ENCODE results near the gene PNMA1.
"Not testable (repeated sequence)": the region's sequence is repeated elsewhere in the genome, so short reads cannot be mapped to it uniquely, and the experiment has no call there.

PNMA1 gene

GRCh38 chr14:73713206-73713802 is 880 bp downstream of the PNMA1 start:
- DNase-seq = peak in 1 of 2 experiments; percentile 19

- DNase-seq = peak; percentile 61 to 70
Measured at GRCh38 chr14:73712540-73713180, 1.5 kb downstream of the PNMA1 start.

- no peak for DNase-seq
Measured at GRCh38 chr14:73712071-73712506, 2.1 kb downstream of the PNMA1 start.

GRCh38 chr14:73710737-73711136 is 3.4 kb downstream of the PNMA1 start:
- DNase-seq = no peak

GRCh38 chr14:73709904-73710469 is 4.2 kb downstream of the PNMA1 start:
- no peak for DNase-seq

GRCh38 chr14:73708076-73708475 is 6.1 kb downstream of the PNMA1 start:
- DNase-seq = not testable (repeated sequence)

- no peak for DNase-seq
Measured at GRCh38 chr14:73700325-73700724, 13.9 kb downstream of the PNMA1 start.

GRCh38 chr14:73696466-73697400 is 17.5 kb downstream of the PNMA1 start:
- no peak for DNase-seq

- DNase-seq = no peak
Measured at GRCh38 chr14:73695997-73696396, 18.2 kb downstream of the PNMA1 start.

GRCh38 chr14:73695082-73695481 is 19.1 kb downstream of the PNMA1 start:
- no peak for DNase-seq

GRCh38 chr14:73694083-73694482 is 20.1 kb downstream of the PNMA1 start:
- no peak for DNase-seq

GRCh38 chr14:73686901-73687300 is 27.3 kb downstream of the PNMA1 start:
- no peak for DNase-seq

GRCh38 chr14:73685328-73685727 is 28.9 kb downstream of the PNMA1 start:
- no peak for DNase-seq

GRCh38 chr14:73684627-73685026 is 29.6 kb downstream of the PNMA1 start:
- no peak for DNase-seq

- DNase-seq = no peak
Measured at GRCh38 chr14:73680821-73681220, 33.4 kb downstream of the PNMA1 start.

- DNase-seq = no peak
Measured at GRCh38 chr14:73678698-73679097, 35.5 kb downstream of the PNMA1 start.

- no peak for DNase-seq
Measured at GRCh38 chr14:73674986-73675385, 39.2 kb downstream of the PNMA1 start.

GRCh38 chr14:73667854-73668253 is 46.3 kb downstream of the PNMA1 start:
- DNase-seq = no peak

- no peak for DNase-seq
Measured at GRCh38 chr14:73666583-73666982, 47.6 kb downstream of the PNMA1 start.

GRCh38 chr14:73665130-73665529 is 49.1 kb downstream of the PNMA1 start:
- DNase-seq = no peak

- DNase-seq = no peak
Measured at GRCh38 chr14:73663548-73664212, 50.5 kb downstream of the PNMA1 start.

- DNase-seq = no peak
Measured at GRCh38 chr14:73662487-73662943, 51.7 kb downstream of the PNMA1 start.

- DNase-seq = no peak
Measured at GRCh38 chr14:73661872-73662271, 52.3 kb downstream of the PNMA1 start.
